GM21737 (cell line): Measurements from ENCODE around the gene SLC8A1.

Source experiments
- ATAC-seq: cut with Tn5 transposase; IDR thresholded peaks from one replicate; pipeline ENCODE4 v1.9.1; 2021; ENCODE audit warnings: mild to moderate bottlenecking, moderate library complexity; ENCODE audit not compliant: unreplicated experiment

Gene SLC8A1

DNA sequence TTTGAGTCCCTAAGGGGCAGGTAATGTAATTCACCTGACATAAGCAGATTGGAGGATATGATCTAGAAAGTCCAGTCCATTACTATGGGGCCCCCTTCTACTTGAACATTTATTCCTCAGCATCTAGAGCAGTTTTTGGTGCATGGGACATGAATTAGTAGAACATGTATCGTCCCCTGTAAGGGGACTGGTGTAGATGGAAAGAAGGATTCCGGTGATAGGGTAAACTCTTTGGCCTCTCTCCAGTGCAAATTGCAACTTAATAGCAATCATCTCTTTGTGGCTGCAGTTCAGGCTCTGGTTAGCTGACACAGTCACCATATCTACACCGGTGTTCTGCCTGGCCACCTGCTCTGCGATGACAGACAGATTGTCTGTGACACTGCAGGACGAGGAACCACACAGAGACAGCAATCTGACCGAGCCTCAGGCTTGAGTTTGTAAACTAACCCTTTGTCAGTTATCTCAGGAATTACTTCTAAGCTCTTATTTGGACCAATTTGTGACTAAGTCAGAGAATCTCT is 6.4 kb upstream of the SLC8A1 start:
- ATAC-seq: no peak

DNA sequence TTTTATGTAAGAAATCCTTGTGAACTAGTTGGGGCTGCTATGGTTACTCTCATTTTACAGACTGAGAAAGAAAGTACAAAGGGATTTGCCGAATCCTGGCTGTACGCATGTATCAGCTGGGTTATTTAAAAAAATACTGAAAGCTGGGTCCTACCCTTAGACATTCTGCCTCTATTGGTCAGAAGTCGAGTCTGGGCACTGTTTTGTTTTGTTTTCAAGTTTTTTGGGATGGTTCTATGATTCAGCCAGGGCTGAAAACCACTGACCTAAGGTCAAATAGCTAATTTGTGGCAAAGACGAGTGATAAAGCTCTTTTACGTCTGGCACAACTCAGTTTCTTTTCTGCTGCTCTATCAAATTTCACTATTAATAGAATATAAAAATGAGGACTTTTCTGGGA is 5.9 kb upstream of the SLC8A1 start:
- no peak for ATAC-seq

DNA sequence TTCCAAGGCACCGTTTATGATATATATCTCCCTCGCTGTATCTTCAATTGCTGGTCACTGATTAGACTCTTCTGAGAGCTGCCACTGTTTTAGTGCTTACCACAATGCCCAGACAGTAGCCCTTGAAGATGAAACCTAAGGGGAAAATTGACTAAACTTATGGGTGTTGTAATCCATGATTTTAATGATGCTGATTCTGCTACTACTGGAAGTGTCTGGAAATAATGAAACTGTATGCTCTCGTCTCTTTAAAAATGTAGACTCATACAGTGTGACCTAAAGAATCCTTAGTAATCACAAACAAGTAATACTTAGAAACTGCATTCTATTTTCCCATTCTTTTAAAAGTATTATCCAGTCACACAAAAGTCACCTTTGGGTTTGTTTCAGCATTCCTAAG is 5.5 kb upstream of the SLC8A1 start:
- ATAC-seq: no peak

DNA sequence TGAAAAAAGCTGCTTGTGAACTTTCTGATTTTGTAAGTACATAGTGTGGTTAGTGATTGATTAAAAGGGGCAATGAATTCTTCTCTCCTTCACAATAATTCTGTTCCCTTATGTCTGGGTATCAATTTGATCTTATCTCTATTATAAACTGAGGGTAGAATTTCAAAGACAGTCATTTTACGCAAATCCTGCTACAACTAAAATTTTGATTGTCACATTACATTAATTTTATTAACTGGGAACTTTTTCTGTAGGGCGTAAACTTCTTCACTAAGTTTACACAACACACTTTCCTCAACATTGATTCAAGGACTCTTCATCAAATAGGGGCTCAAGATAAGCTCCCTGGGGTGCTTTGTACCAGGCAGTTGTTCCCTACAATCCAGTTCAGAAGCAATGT is 5.0 kb upstream of the SLC8A1 start:
- ATAC-seq: no peak

DNA sequence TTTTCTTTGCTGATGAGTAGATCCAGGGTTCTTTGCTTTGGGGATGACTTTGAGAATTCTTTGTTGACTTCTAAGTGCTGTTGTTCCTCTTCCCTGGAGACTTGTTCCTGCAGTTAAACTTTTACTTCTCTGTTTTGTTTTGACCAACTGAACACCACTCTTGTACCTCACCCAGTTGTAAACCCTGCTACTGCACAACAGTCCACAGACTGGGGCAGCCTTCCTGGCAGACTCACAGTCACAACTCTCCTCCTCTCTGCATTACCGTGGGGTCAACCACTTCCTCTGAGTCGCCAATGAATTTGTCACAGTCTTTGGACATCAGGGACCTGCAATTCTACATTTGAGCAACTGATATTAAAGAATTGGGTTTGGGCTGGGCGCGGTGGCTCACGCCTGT is 3.8 kb upstream of the SLC8A1 start:
- no peak for ATAC-seq

DNA sequence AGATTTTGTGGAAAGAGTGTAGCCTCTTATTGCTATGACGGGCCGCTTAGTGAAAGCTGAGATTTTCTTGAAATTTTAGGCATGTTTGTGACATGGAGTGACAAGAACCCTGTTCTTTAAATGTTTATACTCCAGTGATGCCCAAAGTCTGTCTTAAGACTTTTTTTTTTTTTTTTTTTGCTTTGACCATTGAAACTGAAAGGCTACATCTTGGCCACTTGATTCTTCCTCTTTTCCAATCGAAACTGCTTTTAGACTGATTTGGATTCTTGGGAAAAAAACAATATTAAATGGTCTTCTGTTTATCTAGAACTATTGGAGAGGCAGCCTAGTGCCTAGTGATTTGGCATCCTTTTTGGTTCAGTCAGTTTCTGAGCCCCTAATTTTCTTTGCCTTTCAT is 2.4 kb upstream of the SLC8A1 start:
- no peak for ATAC-seq

DNA sequence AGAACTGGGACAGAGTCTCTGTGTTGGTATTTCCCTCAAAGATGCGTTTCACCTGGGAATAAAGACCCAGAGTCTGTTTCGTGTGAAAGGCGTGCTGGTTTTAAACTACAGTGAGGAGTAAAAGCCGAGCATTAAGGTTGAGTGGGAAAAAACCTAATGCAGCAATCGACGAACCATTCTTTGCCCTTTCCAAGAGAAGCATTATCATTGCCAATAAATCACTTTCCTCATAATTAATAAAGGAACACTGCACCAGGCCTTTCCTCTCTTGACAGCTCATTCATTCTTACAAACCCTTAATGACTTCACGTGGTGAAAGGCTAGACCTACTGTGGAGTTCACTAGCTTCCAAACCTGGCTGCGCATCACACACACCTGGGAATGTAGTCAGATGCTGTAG is 896 bp upstream of the SLC8A1 start:
- no peak for ATAC-seq

DNA sequence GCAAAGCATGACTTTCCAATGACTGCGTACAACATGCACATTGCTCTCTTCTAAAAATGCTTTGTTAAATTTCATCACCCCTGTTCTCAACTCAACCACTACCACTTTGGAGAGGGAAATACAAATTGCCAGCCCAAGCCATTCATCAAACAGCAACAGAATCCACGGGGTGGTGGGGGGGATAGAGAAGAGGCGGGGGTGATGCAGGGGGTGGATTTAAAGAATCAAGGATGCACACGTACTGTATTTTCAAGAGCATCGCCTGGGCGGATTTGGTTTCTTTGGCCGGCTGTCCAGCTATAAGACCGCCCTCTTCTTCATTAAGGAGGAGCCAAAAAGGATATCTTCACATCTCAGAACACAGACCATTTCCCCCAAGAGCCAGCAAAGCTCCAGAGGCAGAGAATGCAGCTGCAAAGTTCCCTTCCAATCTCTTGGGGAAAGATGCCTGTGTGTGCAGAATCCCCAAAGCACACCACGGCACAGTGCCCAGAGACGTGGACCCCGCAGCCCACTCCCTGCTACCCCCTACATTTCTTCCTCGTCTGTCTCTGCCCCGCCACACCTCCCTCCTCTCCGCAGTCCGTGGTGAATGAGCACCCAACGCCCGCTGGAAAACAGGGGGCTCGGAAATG is 977 bp downstream of the SLC8A1 start:
- no peak for ATAC-seq

DNA sequence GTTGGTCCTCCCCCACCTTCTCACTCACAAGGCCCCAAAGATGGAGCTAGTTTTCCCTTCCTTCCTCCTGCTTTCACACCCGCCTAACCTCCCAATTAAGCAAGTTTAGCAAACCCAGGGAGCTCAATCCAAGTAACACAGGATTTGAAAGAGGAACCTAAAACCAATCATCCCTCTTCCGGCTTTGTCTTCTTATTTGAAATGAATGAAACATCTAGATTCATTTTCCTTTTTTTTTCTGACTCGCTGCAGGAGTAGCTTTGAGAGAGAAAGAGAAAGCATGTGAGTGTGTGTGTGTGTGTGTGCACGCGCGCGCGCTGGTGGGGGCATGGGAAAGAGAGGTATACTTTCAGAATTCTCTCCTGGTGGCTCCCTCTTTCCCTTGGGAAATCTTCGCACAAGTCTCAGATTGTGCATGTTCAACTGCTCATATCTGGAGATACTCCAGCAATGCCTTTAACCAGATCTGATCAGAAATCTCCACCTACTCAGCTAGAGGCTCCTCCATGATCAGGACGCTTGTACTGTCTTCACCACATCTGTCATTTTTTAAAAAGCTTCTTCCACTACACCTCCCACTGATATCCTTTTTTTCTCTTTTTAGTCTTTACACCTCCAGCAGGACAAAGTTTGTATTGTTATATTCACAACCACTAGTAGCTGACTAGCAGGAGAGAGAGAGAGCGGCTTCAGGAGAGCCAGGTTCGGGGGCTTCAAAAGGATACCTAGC is 1.7 kb downstream of the SLC8A1 start:
- no peak for ATAC-seq

DNA sequence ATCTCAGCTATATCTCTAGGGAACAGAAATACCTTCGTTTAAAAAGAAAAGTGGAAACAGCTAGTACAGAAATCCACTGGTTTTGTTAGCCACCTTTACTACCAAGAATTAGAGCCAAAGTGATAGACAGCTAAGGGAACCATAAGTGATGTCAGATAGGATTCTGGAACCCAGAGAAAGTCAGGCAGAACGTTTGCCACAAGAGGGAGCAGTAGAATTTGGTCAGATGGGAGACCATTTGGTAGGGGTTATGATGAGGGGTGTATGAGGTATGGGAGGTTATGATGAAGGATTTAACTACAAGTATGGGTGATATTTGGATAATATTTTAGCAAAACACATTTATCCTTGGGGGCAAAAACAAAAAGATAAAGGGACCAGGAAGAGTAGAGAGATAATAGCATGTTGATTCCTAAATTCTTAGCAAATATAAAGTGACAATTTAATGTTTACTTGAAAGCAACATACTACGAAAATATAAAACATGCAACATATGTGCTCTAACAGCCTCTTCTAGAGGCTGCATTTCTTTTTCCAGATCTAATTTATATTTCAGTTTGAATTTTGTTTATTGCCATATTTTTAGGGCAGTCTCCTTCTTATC is 3.3 kb downstream of the SLC8A1 start:
- no peak for ATAC-seq

DNA sequence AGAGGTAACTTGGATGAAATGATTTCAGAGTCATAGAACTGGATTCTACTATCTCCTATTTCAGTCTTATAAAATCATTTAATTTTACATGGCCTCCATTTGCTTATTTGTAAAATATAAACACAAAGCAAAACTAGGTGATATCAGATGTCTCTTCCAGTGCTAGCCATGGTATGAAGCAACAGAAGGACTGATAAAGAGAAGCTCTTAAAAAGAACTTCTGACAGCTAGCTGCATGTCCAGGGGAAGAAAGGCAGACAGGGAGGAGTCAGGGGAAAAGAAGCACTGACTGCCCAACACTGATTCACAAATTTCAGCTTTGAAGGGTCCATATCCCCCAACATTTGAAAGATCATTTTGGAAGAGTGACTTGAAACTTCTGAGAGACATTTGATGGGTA is 6.4 kb downstream of the SLC8A1 start:
- no peak for ATAC-seq

DNA sequence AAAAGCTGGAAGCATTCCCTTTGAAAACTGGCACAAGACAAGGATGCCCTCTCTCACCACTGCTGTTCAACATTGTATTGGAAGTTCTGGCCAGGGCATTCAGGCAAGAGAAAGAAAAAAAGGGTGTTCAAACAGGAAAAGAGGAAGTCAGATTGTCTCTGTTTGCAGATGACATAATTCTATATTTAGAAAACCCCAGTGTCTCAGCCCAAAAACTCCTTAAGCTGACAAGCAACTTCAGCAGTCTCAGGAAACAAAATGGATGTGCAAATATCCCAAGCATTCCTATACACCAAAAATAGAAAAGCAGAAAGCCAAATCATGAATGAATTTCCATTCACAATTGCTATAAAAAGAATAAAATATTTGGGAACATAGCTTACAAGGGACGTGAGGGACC is 11.1 kb downstream of the SLC8A1 start:
- ATAC-seq: no peak

DNA sequence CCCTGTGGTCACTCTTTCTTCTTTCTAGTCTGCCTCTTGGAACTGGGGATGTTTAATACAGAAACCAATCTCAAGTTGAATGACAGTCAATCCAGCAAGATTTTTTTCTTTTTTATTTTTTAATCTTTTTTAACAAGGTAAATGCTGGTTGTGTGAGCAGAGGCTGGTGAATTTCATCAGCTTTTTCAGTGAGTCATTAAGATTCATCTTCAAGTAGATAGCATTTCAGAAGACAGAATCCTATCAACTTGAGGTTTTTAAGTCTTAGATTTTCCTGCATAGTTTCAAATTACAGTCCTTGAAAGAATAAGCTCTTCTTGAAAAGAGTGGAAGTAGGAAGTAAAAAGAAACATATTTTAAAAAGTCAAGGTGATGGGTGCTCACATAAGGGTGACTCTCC is 12.4 kb downstream of the SLC8A1 start:
- no peak for ATAC-seq

DNA sequence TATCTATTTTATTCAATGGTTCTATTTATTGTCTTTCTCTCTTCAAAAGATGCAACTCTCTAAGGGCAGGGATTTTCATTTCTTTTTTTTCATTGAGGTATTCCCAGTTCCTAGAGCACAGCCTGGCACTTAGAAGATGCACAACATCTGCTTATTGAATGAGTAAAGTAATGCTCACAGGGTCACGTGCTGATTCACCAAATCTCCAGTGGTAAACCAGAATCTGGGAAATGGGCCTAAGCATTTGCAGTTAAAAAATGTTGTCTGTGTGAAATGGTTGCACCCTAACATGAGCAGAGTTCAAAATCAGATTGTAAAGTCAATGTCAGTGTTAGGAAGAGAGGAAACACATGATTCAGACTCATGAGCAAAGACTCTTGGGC is 15.8 kb downstream of the SLC8A1 start:
- ATAC-seq: no peak

DNA sequence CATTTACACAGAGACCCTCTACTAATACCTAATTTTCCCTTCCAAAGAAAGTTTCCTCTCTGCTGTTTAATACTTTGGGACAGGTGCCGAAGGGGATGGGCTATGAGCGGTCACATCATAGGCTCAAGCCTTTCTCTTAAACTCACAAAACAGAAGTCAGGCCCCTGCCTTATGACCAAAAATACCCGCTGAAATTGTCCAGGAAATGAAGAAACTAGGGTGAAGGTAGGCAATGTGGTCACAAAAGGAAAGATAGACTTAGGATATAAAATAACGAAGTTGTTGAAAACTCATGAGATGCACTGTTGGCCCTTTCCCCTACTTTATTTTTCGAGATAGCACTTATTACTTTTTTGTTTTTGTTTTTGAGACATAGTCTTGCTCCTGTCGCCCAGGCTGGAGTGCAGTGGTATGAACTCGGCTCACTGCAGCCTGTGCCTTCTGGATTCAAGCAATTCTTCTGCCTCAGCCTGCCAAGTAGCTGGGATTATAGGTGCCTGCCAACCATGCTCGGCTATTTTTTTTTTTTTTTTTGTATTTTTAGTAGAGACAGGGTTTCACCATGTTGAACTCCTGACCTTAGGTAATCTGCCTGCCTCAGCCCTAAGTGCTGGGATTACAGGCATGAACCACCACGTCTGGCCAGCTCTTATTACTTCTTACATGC is 16.3 kb downstream of the SLC8A1 start:
- ATAC-seq: no peak

DNA sequence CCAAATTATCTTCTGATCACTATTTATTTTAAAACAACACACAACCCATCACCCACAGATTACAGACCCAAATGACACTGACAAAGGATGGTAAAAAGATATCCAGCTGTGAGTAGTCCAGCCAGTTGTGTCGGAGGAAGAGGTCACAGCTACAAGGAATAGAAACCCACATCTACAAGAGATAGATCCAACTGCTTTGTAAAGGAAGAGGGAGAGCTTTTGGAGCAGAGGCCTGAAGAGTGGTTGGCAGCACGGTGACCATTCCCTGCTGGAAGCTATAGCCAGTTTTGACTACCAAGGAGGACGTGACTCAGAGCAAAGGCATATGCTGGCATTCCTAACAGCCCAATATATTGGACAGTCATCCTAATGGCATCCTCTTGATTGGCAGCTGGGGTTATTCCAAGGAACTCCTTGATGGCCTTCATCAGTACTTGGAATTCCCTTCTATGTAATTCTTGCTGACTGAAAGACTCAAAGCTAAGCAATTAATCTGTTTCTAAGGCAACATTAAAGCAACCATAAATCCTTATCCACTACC is 17.1 kb downstream of the SLC8A1 start:
- no peak for ATAC-seq

DNA sequence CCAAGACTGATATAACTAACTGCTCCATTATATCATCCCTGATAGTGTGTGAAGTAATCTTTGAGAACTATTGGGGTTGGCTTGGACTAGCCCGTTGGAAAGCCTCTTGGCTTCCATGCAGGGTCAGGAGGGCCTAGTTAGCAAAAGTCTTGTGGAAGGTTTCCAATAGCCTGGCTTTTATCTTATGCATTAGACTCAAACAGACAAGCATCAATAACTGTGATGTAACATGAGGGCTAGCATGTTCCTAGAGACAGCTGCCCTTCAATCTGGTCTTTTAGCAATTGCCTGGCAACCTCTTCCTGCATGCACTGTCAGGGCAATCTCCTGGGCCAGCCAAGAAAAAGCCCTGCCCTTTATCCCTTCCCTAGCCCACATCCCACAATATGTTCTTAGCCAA is 18.2 kb downstream of the SLC8A1 start:
- no peak for ATAC-seq

DNA sequence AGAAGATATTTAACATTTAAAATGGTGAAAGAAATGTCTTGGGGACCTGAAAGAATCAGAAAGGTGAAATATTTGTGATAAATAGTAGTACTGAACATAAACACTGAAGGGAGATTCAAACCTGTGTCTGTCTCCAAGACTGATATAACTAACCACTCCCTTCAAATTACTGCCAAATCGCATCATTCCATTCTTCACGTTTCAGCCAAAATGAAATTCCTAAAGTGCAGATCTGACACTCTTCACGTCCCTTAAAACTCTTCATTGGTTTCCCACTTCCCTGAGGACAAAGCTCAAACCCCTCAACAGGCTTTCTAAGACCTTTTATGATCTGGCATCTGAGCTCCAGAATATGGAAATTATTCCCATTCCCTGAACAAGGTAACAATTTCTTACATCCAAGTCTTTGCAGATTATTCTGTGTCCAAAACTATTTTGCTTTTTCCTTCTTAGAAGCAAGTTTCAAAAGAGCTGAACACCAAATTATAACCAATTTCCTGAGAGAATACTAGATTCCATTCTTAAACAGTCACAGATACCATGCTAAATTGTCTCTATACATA is 18.9 kb downstream of the SLC8A1 start:
- ATAC-seq: no peak

DNA sequence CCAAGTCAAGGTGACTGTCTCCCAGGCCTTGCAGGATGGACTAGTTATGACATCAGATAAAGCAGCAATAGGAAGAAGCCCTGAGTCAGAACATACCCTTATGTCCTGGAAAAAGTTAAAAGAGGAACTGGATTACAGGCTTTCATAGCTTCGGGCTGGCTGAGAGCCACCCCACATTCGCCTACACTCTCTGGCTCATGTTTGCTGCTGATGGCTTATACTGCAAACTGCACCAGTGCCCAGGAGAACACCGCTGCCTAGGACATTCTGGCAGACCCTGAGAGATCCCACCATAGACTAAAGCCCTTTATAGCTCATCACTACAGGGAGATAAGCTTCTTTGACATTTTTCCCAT is 20.3 kb downstream of the SLC8A1 start:
- ATAC-seq: no peak

DNA sequence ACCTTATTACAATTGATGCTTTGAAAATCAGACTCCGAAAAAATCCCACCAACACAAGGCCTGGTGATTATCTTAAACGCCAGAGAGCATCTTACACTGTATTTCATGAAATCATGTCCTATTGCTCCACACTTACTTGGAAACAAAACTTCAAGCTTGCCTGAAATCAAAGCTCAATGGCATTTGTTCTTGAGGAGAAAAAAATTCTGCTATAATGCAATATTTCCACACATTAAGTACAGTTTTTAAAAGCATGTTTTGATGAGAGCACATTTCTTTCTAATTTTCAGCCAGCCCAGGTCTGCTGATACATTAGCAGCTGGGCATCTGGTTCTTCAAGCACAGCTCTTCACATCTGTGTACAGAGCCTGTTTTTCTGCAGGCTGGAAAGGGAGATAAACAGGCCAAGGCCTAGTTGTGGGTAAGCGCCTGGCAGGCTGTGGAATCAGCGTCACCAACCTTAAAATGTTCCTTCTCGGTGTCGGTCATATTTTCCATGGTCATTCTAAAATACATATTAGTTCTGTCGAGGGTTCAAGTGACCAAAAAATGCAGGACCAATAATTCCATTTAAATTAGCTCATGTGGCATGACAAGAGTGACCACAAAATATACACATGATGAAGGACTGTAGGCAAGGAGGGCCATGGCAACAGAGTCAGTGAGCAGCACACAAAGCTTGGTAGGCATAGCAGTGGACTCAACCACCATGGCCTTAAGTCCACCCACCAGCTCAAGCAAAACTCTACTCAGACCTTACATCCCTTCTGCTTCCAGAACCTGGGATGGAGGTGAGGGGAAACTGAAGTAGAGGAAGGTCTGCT is 20.9 kb downstream of the SLC8A1 start:
- ATAC-seq: no peak
